Measurements from ENCODE around the gene ALKBH4. TPM values are rescaled to one million over a fixed set of nuclear protein-coding genes. Genes with fewer than 3 reads are reported as not detected.
"Not testable (repeated sequence)": the region's sequence is repeated elsewhere in the genome, so short reads cannot be mapped to it uniquely, and the experiment has no call there.

The ALKBH4 gene
- total RNA-seq, 1 experiment from 2014 or later, result 5.9 TPM

DNA sequence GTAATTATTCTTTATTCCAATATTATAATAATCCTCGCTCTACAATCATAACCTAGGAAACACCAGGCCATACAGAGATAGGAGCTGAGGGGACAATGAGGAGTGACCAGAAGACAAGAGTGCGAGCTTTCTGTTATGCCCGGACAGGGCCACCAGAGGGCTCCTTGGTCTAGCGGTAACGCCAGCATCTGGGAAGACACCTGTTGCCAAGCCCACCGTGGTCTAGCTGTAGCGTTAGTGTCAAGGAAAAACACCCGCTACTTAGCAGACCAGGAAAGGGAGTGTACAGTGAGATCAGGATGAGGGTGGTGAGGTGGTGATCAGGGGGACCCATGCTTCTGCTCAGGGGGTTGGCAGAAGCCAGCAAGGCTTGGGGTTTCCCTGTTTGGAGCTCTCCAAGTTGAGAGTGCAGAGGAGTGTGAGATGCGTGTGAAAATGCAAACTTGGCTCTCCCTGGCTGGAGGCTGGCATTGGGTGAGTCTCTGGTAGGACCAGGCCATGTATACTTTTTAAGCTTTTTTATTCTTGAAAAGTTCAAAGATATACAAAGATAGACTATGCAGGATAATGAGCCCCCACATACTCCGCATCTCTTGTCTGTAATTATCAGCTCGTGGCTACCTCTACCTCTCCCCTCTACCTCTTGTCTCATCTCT is 15.4 kb upstream of the ALKBH4 start:
- H3K4me1 Mint-ChIP-seq (ENCODE audit: insufficient read depth, unreplicated experiment); H3K27ac Mint-ChIP-seq (ENCODE audit: low read depth, unreplicated experiment); H3K36me3 Mint-ChIP-seq (ENCODE audit: insufficient read depth, unreplicated experiment); H3K27me3 Mint-ChIP-seq (ENCODE audit: insufficient read depth, unreplicated experiment); H3K9me3 Mint-ChIP-seq (ENCODE audit: unreplicated experiment); POLR2A ChIA-PET; H3K4me3 Mint-ChIP-seq (ENCODE audit: unreplicated experiment); intact Hi-C loops (cut with micrococcal nuclease); BruUV-seq (replicated peaks); DNase-seq (ENCODE audit: unreplicated experiment): not testable (repeated sequence)
- TF ChIP-seq, protein P1, sequence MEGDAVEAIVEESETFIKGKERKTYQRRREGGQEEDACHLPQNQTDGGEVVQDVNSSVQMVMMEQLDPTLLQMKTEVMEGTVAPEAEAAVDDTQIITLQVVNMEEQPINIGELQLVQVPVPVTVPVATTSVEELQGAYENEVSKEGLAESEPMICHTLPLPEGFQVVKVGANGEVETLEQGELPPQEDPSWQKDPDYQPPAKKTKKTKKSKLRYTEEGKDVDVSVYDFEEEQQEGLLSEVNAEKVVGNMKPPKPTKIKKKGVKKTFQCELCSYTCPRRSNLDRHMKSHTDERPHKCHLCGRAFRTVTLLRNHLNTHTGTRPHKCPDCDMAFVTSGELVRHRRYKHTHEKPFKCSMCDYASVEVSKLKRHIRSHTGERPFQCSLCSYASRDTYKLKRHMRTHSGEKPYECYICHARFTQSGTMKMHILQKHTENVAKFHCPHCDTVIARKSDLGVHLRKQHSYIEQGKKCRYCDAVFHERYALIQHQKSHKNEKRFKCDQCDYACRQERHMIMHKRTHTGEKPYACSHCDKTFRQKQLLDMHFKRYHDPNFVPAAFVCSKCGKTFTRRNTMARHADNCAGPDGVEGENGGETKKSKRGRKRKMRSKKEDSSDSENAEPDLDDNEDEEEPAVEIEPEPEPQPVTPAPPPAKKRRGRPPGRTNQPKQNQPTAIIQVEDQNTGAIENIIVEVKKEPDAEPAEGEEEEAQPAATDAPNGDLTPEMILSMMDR (IDR thresholded peaks at IDR 0.05; ENCODE audit: unreplicated experiment), result peak; percentile 16
- CTCF ChIA-PET, result interaction anchor here (0.7 kb wide), 1 partner anchor 92 kb away, joined by 3 read pairs; no protein-coding TSS in a partner anchor

DNA sequence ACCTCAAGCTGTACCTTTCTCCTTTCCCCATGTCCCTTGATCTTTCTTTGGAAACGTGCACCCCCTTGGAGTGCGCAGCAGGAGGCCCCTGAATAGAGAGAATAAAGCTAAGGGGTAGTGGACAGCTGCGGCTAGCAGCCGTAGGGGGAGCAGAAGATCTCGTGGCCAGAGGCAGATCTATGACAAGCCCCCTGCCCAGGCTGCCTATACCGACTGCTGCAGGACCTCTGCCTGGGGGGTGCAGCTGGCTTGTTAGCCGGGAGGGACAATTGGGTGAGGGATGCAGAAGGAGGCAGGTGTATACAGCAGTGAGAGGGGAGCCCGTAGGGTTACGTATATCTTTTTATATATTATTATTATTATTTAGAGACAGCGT is 14.5 kb upstream of the ALKBH4 start:
- H3K4me3 Mint-ChIP-seq (ENCODE audit: unreplicated experiment); DNase-seq (ENCODE audit: unreplicated experiment); POLR2A ChIA-PET; H3K27me3 Mint-ChIP-seq (ENCODE audit: insufficient read depth, unreplicated experiment); H3K4me1 Mint-ChIP-seq (ENCODE audit: insufficient read depth, unreplicated experiment); H3K9me3 Mint-ChIP-seq (ENCODE audit: unreplicated experiment); CTCF ChIA-PET; H3K36me3 Mint-ChIP-seq (ENCODE audit: insufficient read depth, unreplicated experiment); H3K27ac Mint-ChIP-seq (ENCODE audit: low read depth, unreplicated experiment); BruUV-seq (replicated peaks); intact Hi-C loops (cut with micrococcal nuclease): not testable (repeated sequence)

DNA sequence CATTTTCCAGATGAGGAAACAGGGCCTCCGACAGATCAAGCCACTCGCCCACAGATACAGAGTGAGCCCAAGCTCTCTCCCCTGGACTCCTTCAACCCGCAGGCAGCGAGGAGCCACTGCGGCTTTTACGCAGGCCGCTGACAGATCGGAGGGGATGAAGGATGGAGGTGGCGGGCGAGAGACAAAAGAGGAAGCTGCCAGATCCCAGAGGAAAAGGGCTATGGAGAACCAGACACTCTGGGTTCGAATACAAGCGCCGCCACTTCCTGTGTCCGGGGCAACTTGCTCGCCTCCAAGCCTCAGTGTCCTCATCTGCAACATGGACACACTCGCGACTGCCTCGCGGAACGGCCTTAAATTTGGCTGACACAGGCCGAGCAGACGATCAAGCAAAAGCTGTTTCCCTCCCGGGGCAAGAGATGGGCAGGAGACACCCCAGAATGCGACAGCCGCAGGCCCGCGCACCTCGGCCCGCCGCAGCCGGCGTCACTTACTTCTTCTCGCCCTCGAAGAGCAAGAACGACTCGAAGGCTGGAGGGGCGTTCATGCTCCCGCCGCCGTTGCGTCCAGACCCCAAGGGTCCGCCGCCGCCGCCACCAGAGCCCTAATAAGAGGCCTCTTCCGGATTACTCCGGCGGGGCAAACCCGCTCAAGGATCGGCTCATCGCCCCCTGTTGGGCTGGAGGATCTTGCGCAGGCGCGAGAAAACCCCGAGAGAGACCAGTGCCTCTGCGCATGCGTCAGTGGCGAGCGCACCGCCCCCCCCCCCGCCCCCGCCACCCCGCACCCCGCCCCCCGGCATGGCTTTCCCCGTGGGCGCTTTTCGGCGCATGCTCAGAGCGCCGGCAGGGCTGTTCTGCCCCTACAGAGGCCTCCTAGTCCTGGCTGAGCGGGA is 13.9 kb upstream of the ALKBH4 start, which contains the start of gene POLR2J:
TSS of gene POLR2J (minus strand) at position 609 of the 895 bp plus-strand sequence. CDS start at position 547, 62 bp downstream.
- H3K9me3 Mint-ChIP-seq (ENCODE audit: unreplicated experiment); intact Hi-C loops (cut with micrococcal nuclease); H3K36me3 Mint-ChIP-seq (ENCODE audit: insufficient read depth, unreplicated experiment); CTCF ChIA-PET; H3K4me1 Mint-ChIP-seq (ENCODE audit: insufficient read depth, unreplicated experiment); H3K27me3 Mint-ChIP-seq (ENCODE audit: insufficient read depth, unreplicated experiment); H3K27ac Mint-ChIP-seq (ENCODE audit: low read depth, unreplicated experiment); POLR2A ChIA-PET: not testable (repeated sequence)
- DNase-seq (ENCODE audit: unreplicated experiment), result peak; percentile 57
- H3K4me3 Mint-ChIP-seq (ENCODE audit: unreplicated experiment), result peak within 1 kb of the TSS; percentile 75
- TSS peak; percentile 64 for BruUV-seq (replicated peaks)

DNA sequence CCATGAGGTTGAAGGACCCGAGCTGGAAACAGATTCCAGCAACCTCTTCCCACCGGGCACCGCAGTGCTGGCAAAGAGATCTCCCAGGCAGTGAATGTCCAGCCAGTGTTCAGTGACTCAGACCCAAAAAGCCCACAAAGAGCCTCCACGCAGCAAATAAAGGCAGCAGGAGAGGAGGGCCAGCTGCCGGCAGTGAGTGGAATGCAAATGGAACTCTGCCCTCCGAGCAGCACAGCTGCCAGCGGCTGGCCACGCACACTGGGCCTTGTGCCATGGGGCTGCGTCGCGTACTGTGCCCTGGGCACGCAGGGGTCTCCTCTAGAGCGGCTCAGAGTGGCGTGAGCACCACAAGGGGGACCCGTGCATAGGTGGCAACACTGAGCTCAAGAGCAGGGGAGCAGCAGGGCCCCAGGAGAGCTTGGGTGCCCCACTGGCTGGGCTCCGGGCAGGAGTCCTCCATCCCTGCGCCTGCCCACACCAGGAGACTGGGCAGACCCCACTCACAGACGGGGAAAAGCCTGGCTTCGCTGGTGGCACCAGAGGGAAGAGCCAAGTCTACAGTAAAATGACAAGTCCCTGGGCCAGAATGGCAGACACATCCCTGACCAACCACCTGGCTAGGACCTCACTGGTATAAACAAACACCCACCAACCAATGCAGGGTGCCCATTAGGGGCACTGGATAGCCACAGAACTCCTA is 10.2 kb upstream of the ALKBH4 start:
- DNase-seq (ENCODE audit: unreplicated experiment); intact Hi-C loops (cut with micrococcal nuclease); H3K9me3 Mint-ChIP-seq (ENCODE audit: unreplicated experiment); CTCF ChIA-PET; H3K4me3 Mint-ChIP-seq (ENCODE audit: unreplicated experiment); POLR2A ChIA-PET; H3K27me3 Mint-ChIP-seq (ENCODE audit: insufficient read depth, unreplicated experiment); H3K4me1 Mint-ChIP-seq (ENCODE audit: insufficient read depth, unreplicated experiment); H3K27ac Mint-ChIP-seq (ENCODE audit: low read depth, unreplicated experiment); BruUV-seq (replicated peaks): not testable (repeated sequence)
- H3K36me3 Mint-ChIP-seq (ENCODE audit: insufficient read depth, unreplicated experiment), result peaks cover 15% of the 10 kb centered on the region

DNA sequence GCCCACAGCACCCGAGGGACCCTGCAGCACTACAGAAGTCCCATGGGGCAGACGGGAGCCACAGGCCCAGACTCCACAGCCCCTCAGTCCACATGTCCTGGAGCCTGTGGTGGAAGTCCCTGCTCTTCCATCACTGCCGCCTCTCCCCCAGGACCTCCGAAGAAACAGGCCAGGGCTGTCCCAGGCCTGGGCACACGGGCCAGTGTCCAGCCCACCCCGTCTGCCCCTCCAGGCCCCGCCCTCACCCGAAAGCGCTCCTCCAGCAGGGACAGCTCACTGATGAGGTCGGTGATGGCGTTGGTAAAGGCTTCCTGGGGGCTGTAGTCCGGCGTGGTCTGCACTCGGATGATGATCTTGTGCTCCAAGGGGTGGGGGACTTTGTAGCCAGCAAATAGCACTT is 9.5 kb upstream of the ALKBH4 start:
- DNase-seq (ENCODE audit: unreplicated experiment); BruUV-seq (replicated peaks); H3K9me3 Mint-ChIP-seq (ENCODE audit: unreplicated experiment); H3K4me1 Mint-ChIP-seq (ENCODE audit: insufficient read depth, unreplicated experiment); POLR2A ChIA-PET; H3K27me3 Mint-ChIP-seq (ENCODE audit: insufficient read depth, unreplicated experiment); H3K4me3 Mint-ChIP-seq (ENCODE audit: unreplicated experiment); intact Hi-C loops (cut with micrococcal nuclease); H3K27ac Mint-ChIP-seq (ENCODE audit: low read depth, unreplicated experiment); CTCF ChIA-PET: not testable (repeated sequence)
- peaks cover 15% of the 10 kb centered on the region for H3K36me3 Mint-ChIP-seq (ENCODE audit: insufficient read depth, unreplicated experiment)

Measured in MCF 10A (cell line).